SK-N-MC (cell line): ENCODE measurements around the gene UNC93B1.

Experiments used
- DNase-seq: peaks from one replicate; pipeline ENCODE4 v3.0.0-alpha.2; 2011; ENCODE audit warnings: low read depth, low spot score
- H3K27ac ChIP-seq: fragments of 200-600 bp; sonication (generic); 2 replicates; pipeline ENCODE4 v1.5.1; 2016; ENCODE audit warnings: mixed run types
- H3K36me3 ChIP-seq: fragments of 200-600 bp; sonication (generic); 2 replicates; pipeline ENCODE4 v1.6.1; 2017; ENCODE audit warnings: antibody characterized with exemption, low read length, mixed read lengths; ENCODE audit not compliant: insufficient read depth
- H3K4me3 ChIP-seq: fragments of 200-600 bp; sonication (generic); 2 replicates; pipeline ENCODE4 v1.5.1; 2016
- H3K9ac ChIP-seq: fragments of 200-600 bp; sonication (generic); 2 replicates; pipeline ENCODE4 v1.8.0; 2017; ENCODE audit warnings: mixed run types, mixed read lengths; ENCODE audit not compliant: insufficient read length
- H3K9me3 ChIP-seq: fragments of 200-600 bp; sonication (generic); 2 replicates; pipeline ENCODE4 v1.6.1; 2017; ENCODE audit warnings: low read depth, mild to moderate bottlenecking, antibody characterized with exemption, low read length, moderate library complexity, mixed read lengths
- EZH2 ChIP-seq: fragments of 200-600 bp; sonication (generic); IDR thresholded peaks from one replicate; pipeline ENCODE4 v1.6.1; 2017; ENCODE audit warnings: antibody characterized with exemption
- FOXP2 ChIP-seq: optimal IDR thresholded peaks from 2 replicates; pipeline ENCODE3; 2011; ENCODE audit warnings: mild to moderate bottlenecking, moderate library complexity; ENCODE audit not compliant: insufficient read depth; ENCODE audit errors: extremely low read length, control extremely low read depth
- POLR2AphosphoS5 ChIP-seq: IDR thresholded peaks from 2 replicates; pipeline ENCODE4 v1.6.1; 2012; ENCODE audit warnings: mild to moderate bottlenecking, low read depth, low read length, borderline replicate concordance

UNC93B1 gene

GRCh38 chr11:68014157-68014946 lies 10.5 kb upstream of the UNC93B1 start:
- no peaks in the 10 kb centered on the region for H3K9me3 ChIP-seq
- DNase-seq: no peak
- TF ChIP-seq FOXP2 (no peak), POLR2AphosphoS5 (no peak), EZH2 (no peak)
- H3K27ac ChIP-seq: no peak overlapping the region
- H3K36me3 ChIP-seq: no peaks in the 10 kb centered on the region
- no peak overlapping the region for H3K9ac ChIP-seq
- H3K4me3 ChIP-seq: no peak overlapping the region

DNA sequence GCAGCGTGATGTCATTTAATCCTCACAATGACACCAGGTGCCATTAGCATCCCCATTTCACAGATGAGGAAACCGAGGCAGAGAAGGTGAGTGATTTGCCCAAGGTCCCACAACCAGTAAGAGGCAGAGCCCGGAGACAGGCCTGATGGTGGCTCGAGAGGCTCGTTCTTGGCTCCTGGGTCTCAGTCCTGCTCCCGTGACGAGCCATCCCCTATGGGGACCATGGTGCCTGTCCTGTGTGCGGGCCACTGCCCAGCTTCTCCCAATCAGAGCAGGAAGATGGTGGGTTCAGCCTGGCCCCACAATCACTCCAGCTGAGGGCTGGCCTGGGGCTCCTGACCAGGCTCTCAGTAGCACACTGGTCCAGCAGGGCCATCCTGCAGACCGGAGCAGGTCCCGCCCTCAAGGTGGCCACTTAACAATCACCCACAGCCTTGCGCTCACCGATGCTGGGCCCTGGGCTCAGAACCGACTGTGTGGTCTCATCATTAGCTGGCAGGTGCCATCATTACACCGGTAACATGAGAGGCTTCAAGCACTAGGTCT lies 9.8 kb upstream of the UNC93B1 start:
- H3K27ac ChIP-seq: no peak overlapping the region
- no peak for DNase-seq
- H3K4me3 ChIP-seq: no peak overlapping the region
- H3K9ac ChIP-seq: no peak overlapping the region
- no peaks in the 10 kb centered on the region for H3K36me3 ChIP-seq
- no peak for TF ChIP-seq EZH2
- no peak for TF ChIP-seq POLR2AphosphoS5
- no peak for TF ChIP-seq FOXP2
- H3K9me3 ChIP-seq: no peaks in the 10 kb centered on the region

- no peak overlapping the region for H3K27ac ChIP-seq
- no peaks in the 10 kb centered on the region for H3K36me3 ChIP-seq
- H3K9ac ChIP-seq: no peak overlapping the region
- no peak overlapping the region for H3K4me3 ChIP-seq
- H3K9me3 ChIP-seq: no peaks in the 10 kb centered on the region
- TF ChIP-seq POLR2AphosphoS5 (no peak), FOXP2 (no peak), EZH2 (no peak)
- DNase-seq: no peak
Observed at GRCh38 chr11:68012843-68013610, 9.1 kb upstream of the UNC93B1 start.

DNA sequence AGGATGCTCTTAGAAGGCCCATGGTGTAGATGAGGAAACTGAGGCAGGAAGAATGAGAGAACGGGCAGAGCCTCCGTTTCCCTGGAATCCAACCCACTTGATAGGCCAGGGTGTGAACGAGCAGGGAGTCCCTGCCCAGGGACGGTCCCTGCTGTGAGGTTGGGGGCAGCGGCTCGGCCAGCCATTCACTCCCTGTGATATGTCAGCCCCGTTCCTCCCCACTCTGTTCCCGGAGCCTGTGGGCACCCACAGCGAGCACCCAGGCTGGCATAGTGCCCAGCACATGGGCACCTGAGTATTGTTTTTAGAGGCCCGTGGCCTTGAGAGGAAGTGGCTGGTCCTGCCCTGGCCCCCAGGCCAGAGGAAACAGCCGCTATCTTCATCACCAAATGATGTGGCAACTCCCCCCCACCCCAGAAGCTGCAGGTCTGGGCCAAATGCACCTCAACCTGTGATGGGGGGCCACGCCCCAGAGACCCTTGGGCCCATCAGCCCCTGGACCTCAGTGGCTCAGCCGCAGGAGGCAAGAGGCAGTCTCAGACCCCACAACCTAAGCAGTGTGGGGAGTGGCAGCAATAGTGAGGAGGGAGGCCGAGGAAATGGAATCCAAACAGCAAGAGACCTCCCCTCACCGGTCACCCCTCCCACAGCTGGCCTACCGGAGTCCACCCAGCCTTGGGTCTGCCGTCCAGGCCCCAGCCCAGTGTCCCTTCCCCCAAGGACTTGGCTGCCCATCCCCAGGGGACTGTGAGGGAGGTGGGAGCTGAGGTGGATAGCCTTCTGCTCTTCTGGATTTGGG lies 8.3 kb upstream of the UNC93B1 start:
- no peak for TF ChIP-seq POLR2AphosphoS5
- no peak for TF ChIP-seq EZH2
- no peak for TF ChIP-seq FOXP2
- no peaks in the 10 kb centered on the region for H3K36me3 ChIP-seq
- H3K27ac ChIP-seq: no peak overlapping the region
- DNase-seq: no peak
- no peak overlapping the region for H3K9ac ChIP-seq
- H3K4me3 ChIP-seq: no peak overlapping the region
- no peaks in the 10 kb centered on the region for H3K9me3 ChIP-seq

GRCh38 chr11:68011051-68011943 lies 7.4 kb upstream of the UNC93B1 start:
- H3K4me3 ChIP-seq: no peak overlapping the region
- H3K36me3 ChIP-seq: no peaks in the 10 kb centered on the region
- TF ChIP-seq FOXP2: no peak
- TF ChIP-seq POLR2AphosphoS5: no peak
- TF ChIP-seq EZH2: no peak
- no peak overlapping the region for H3K27ac ChIP-seq
- no peak for DNase-seq
- H3K9ac ChIP-seq: no peak overlapping the region
- H3K9me3 ChIP-seq: no peaks in the 10 kb centered on the region

- DNase-seq: no peak
- no peaks in the 10 kb centered on the region for H3K9me3 ChIP-seq
- H3K4me3 ChIP-seq: no peak within 1 kb of the TSS
- no peak within 1 kb of the TSS for H3K9ac ChIP-seq
- no peak within 1 kb of the TSS for H3K27ac ChIP-seq
- no peaks in the 10 kb centered on the region for H3K36me3 ChIP-seq
- TF ChIP-seq FOXP2: no peak
- TF ChIP-seq POLR2AphosphoS5: no peak
Observed at GRCh38 chr11:68010090-68011041, 6.5 kb upstream of the UNC93B1 start, which contains the start of gene ALDH3B1. TSS of gene ALDH3B1 (plus strand) at chr11:68010327. CDS start at chr11:68015298, 4,971 bp downstream.
